ENCODE results near the gene TSPAN1.

The TSPAN1 gene, protein sequence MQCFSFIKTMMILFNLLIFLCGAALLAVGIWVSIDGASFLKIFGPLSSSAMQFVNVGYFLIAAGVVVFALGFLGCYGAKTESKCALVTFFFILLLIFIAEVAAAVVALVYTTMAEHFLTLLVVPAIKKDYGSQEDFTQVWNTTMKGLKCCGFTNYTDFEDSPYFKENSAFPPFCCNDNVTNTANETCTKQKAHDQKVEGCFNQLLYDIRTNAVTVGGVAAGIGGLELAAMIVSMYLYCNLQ

DNA sequence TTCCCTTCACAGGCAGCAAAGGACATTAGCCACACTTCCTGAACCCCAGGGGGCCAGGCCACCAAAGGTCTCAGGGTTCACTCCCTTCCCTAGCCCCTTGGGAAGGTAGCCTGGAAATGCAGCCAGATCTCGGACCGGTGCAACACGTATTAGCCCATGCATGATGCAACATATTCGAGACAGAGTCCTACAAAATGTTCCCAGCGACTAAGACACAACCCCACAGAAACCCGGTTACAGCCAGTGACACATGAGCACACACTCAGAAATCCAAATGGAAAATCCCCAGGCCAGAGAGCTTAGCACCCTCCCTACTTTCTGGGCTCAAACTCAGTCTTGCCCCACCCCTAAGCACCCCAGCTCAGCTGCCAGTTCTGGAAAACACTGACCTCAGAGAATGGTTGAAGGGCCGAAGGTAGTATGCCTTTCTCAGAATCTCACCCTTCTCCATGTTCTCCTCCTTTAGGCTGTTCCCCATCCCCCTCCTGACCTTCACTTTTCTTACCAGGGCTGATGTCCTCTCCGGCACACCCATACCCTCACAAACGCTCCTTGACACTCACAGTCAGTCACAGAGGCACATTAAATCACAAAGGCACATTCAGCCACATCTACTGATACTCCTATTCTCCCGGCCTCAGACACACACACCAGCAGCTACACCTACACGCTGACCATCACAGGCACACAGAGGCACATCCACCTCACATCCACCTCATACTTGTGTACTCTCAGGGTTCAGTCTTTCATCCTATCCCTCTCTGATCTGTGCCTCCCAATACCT, at the start of gene TSPAN1:
TSS of gene TSPAN1 (plus strand) at position 640 of the 784 bp plus-strand sequence. CDS start 6,021 bp downstream, outside the sequence.
- no peak for DNase-seq

DNA sequence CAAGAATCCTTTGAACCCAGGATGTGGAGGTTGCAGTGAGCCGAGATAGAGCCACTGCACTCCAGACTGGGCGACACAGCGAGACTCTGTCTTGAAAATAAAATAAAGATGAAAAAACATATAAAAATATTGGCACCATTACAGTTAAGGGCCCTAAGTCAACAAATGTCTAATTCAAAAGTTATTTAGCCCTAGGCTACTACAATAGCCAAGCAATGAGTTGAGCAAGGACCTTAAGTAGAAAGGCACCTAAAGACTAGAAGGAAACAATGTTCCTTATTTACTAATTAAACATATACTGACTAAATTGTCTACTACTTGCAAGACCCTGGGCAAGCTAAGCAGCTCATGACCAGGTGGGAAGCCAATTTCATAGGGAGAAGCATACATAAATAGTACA, 46.5 kb upstream of the TSPAN1 start:
- no peak for DNase-seq

DNA sequence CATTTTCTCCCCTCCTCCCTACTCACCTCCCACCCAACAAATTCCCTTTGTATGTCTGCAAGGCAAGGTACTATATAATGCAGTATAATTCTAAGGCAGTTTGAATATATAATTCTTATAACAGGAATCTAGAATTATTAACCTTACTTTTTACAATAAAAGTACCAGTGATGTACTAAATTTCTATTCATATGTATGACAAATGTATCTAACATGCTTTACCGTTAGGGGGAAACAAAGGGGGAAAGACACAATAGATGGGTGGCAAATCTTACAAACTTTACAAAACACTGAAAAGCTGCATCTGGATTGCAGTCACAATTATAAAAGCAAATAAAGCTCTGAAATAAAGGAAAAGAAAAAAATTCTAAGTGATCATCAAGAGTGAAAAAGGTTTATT, 44.8 kb upstream of the TSPAN1 start:
- no peak for DNase-seq

DNA sequence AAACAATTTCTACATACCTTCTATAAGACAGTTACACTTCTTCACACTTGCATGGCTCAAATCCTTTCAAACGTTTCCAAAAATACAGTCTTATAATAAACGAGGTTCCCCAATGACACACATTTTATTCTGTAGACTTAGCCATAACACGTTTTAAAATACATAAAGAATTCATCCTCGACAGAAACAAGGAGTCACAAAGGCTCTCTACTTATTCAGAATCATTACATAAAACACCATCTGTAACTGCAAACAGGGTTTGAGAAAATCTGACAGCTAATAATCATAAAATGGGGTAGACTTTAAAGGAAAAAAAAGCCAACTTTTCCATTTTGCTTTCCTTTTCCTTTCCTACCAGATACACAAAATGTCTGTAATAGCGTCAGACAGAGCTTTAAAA, 44.3 kb upstream of the TSPAN1 start:
- DNase-seq, result no peak

DNA sequence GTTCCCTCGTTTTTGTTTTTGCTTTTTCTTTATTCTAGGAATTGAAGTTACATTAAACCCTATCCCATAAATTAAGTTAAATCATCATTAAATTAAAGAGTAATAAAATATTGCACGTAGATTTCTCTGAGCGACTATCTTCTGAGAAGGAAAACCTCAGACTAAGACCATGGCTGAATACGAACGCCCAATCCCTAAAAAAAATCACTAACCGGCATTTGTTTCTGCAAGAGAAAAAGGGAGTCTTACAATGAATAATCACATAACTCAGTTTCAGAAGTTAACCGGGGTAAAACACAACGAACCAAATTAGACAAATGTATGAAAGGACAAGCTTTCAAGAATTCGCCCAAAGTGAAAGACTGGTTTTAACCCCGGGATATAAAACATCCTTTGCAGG, 43.8 kb upstream of the TSPAN1 start:
- no peak for DNase-seq

DNA sequence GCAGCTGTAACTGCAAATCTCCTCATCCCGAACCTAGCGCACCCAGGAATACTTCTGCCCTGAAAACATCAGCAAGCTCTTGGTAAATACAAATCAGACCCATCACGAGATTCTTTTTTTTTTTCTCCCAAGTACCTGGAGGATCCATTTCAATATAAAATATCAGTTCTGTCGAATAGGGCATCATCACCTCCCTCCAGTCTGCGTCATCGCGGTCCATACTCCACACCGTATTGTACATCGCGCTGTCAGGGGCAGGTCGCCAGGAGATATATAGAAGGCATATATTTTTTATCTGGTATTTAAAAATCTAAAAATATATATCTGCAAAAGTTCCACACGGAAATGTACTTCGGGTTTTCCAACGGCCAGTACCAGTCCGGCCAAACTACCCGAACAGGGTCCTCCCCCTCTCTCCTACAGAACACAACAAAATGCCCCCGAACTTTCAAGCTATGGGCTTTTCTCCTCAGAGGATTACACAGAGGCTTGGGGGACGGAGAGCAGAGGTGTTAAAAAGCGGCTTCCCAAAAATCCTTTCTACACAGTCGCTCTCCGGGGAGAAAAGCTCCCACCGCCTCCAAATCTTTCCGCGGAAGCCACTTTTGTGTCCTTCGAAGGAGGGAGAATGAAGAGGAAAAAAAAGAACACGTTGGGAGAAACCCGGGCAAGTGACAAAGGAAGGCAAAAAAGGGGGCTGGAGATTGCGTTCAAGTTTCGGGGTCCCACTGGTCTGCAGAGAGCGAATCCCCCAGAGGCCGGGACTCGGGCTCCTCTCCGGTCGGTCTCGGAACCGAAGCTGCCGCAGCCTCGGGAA, 43.0 kb upstream of the TSPAN1 start:
- DNase-seq, result no peak

DNA sequence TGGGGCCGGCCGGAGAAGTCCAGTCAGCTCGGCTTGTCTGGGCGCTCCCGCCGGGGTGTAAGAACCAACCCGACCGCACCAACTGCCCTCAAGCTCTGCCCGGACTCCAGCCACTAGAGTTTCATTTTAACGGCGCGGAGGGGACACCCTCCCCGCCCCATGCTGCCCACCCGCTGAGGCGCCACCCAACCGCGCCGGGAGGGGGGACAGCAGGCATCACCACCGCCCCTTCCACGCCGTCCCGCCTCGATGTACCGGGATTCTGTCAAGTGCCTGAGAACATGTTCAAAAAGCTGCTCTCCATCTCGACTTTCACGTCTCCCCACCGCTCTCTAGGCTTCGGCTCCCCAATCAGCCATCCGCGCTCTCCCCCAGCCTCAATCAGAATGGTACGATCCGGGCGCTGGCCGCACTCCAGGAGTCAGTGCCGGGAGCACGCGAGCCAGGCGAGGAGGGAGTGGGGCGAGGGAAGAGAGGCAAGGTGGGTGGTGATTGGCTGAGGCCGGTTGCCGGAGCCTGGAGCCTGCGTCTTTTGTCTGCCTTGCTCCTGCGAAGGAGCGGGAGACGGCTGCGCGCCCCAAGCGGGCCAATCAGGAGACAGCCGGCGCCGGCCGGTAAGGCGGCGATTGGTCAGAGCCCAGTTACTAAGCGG, 42.2 kb upstream of the TSPAN1 start, which contains the start of gene PIK3R3:
TSS of gene PIK3R3 (minus strand) at position 101 of the 652 bp plus-strand sequence. CDS start 677 bp downstream, outside the sequence.
- peak; percentile 95 for DNase-seq

DNA sequence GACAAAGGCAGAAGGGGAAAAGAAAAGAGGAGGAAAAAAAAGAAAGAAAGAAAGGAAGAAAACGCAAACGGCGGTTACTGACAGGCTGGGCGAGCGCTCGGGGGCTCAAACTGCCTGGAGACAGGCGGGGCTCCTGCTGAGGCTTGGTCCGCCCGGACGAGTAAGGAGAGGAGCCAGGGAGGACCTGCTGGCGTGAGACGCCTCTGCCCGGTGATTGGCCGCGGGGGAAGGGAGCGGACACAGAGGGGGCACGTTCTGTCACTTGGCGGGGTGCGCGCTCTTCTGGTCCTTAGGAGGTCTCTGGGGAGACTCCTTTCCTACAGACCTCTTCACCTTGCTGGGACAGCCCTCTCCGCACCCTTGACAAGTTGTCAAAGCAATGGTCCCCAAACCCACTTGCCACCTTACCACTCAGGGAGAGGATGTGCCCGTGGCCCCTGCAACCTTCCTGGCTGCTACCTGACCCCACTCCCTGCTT, 41.7 kb upstream of the TSPAN1 start:
- DNase-seq, result peak; percentile 90

DNA sequence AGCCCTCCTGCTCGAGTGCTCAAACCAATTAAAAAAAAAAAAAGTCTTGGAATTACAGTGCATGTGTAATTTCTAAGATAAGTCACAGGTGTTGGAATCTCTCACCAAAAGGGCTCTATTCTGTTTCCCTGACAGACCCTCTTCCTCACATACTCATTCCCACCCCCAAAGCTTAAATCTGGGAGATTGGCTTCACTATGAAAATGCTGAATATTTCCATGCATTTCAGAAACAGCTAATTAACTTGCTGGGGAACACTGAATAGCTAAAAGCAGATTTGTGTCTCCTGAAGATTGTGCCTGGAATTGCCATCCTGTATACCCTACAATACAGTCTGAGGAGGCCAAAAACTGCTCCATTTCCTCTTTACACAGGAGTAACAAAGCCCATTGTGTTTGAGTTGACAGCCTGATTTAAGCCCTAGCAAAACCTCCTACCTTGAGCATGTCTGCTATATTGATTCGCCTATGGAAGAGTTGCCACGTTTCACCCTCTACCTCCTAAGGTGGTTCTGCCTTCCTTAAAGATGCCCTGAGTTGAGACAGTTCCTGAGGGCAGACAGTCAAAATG, 41.0 kb upstream of the TSPAN1 start:
- DNase-seq, result no peak

DNA sequence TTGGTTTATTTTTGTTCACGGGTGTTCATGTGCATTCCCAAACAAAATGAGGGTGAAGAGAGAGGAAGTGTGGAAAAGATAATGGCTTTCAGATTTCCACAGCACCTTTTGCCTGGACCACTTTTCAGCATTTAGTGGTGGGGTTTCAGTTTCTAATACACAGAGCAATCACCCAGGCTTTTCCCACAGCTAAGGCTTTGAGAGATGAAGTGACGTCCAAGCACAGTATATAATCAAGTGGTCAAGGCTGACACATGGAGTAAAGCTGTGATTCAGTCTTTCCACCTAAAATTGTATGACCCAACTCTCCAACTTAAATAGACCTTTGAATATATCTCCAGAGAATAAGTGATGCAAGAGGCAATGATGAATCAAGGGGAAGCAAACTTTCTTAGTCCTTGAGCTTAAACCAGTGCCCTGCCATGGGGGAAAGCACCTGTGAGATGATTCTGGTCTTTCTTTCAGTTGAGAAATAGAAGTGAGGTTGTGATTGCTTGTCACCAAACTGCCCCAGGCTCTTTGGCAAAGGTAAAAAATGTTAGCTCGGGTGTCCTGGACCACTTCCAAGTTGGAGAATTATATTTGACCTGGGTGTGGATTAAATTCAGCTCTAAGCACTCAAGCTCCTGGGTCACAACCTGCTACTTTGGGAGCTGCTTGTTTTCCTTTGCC, 40.1 kb upstream of the TSPAN1 start:
- DNase-seq, result peak; percentile 18

DNA sequence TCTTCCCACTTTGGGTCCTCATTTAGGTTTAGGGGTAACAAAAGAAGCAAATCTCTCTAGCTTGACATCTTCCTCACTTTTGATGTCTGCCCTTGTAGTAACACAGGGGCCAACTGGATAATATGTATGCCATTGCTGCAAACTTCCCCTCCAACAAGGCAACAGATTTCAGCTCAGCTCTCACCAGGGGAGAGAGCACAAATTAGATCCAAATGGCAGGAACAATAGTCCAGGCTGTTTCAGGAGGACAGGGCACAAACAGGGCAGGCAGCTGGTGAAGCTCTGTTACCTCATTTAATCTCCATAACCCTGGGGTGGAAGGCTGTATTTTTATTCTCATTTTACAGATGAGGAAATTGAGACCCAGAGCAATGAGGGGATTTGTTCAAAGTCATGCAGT, 38.2 kb upstream of the TSPAN1 start:
- no peak for DNase-seq

DNA sequence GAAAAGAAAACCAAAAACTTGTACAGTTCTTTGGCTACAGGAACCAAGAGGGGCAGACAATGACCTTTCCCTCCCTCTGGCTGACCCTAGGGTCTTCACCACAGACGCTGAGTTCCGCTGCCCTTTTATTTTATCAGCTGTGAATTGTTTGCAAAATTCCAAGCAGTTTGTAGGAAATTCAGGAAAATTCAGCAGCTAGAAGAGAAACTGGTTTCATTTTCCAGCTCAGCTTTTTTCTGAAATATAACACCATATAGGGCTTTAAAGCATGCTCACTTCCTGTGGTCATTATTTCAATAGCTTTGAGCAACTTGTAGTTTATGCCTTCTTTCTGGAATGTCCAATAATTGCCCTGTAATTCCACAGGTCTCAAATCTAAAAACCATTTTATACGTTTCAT, 37.0 kb upstream of the TSPAN1 start:
- no peak for DNase-seq

DNA sequence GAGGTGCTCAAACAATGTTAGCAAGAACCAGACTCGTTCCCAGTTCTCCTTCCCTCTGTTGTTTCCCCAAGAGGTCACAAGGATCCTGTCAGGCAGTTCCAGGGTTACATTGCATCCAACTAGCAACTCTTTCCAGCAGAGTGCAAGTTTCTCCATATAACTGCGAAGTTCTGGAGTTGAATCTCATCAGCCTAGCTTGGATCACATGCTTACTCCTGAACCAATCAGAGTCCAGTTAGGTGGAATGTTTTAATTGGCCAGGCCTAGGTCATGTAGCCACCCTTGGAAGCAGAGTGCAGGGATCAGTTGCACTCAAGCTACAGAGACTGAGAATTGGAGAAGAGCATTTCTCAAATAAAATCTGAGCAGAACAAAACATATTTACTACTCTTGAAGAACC, 26.6 kb upstream of the TSPAN1 start:
- DNase-seq, result no peak

DNA sequence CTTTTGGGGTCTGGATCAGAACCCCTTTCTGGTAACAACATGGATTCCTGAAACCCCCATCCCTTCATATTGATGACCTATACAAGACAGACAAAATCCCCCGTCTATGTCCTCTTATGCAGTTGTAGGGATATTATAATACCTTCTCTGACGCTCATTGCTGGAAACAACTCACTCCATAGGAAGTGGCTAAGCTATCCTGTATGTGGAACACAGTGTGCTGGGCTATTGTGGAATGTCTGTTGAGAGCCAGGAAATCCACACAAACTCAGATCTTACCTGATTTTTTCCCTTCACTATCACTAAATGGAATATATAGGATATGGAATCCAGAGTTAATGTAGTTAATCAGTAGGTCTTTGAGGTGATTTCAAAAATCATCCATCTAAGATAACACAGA, 24.8 kb upstream of the TSPAN1 start:
- no peak for DNase-seq

DNA sequence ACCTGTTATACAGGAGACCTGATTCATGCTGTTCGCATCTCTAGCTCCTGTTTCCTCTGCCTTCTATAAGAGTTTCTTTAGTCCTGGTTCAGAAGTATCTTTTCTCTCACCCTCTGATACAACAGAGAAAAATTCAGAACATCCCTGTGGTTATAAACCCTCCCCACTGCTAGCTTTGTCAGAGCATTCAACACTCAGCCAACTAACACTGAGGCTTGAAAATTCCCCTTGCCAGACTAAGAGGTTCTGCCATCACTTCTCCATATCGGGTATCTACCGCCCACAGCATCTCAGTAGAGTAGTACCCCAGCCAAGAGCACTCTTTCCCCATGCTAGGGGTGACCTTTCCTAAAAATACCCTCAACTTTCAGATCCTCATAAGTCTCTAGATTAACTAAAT, 22.9 kb upstream of the TSPAN1 start:
- no peak for DNase-seq

DNA sequence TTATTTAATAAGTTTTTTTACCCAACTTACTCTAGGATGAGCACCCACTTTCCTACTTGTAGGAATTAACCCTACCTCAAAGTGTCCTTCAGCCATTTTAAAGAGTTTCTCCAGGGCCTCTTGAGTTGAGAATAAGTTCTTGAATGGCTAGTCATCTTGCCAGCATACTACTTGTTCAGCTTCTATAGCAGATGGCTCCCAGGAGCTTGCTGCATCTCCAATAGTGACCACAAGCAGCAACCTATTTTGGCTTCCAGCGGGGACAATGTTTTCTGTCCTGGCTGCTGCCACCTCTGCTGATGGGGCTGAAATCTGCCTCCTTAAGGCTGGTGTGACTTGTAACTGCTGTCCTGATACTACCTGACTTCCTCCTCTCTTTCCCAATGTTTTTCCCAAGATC, 21.7 kb upstream of the TSPAN1 start:
- DNase-seq, result no peak

DNA sequence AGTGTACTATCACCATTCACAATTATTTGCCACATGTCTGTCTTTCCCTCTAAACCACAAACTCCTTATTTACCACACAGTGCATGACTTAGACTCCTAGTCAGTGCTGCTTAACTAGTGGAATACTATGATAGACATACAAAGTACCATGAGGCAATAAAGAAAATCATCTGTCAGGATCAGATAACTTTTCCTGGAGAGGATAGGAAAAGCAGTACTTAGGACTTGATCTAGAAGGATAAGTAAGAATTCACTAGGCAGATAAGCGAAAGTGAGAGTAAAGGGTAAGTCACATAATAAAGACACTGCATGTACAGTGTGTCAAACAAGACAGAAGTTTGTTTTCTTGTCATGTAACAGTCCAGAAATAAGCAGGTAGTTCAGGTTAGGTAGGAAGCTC, 21.2 kb upstream of the TSPAN1 start:
- DNase-seq, result no peak

DNA sequence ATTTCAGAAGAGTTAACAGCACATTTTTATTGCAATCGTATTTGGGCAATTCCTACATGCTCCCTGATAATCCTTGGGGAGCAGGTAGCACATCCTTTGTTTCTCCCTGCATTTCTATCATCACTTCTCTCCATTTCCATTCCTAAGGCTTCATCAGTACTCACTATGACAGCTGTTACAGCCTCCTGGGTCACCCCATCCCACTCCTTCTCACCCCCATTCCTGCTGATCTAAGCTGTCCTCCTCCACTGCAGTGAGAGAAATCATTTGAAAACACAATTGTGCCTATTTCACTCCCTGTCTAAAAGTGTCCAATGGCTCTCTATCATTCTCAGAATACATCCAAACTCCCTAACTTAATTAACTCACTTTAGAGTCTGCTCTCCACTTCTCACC, 17.0 kb upstream of the TSPAN1 start:
- no peak for DNase-seq

DNA sequence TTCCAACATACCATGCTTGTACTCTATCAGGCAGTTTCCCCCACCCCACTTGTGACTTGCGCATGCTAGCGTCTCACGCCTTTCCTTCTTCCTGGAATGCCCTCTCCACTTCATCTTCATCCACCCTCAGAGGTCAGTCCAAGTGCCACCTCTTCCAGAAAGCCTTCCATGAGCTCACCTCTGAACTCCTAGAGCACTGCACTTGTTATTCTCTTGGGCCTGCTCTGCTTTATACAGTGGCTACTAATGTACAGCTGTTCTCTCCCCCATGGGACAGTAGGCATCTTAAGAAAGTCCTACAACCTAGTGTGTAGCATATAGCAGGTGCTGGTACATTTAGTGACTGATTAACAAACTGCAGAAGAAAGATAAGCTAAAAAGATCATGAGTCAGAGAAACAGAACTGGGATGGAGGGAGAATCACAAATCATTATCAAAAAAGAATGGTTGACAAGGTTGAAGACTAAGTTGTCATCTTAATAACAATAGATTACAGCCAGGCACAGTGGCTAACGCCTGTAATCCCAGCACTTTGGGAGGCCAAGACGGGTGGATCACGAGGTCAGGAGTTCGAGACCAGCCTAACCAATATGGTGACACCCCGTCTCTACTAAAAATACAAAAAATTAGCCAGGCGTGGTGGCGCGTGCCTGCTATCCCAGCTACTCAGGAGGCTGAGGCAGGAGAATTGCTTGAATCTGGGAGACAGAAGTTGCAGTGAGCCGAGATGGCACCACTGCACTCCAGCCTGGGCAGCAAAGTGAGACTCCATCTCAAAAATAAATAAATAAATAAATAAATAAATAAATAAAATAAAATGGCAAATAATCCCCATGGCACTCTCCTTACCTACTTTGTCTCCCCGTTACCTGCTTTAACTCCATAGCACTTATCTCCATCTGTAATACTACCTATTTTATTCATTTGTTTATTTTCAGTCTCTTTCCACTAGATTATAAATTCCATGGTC, 16.3 kb upstream of the TSPAN1 start:
- no peak for DNase-seq

DNA sequence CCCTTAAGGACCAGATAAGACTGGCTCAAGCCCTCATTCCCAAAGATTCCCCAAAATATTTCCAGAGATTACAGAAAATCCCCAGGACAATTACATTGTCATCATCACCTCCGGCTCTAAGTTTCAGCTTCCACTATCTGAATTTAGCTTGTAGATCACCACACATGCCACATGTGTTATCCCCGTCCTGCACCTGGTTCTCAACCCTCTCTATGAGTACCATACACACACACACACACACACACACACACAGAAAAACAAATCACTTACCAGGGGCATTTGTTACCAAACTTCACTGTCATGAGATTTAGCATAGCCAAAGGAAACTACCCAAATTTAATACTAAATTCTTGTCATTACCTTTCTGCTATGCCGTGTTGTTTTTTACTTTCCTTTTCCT, 15.4 kb upstream of the TSPAN1 start:
- no peak for DNase-seq

DNA sequence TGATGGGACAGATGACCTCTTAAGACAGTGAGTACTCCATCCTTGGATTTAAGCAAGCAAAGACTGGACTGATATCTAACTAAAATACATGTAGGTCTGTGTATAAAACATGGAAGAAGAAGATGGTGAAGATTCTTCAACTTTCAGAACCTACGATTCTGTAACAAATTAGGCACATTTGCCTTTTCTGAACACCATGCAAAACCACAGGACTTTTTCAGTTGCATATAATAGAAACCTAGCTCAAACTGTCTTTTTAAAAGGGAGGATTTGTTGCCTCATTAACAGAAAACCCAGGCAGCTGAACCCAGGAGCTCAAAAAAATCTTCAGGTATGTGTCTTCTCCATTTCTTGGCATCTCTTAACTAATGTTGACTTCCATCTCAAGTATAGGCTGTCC, 14.7 kb upstream of the TSPAN1 start:
- no peak for DNase-seq
